Activated CD4-positive, alpha-beta T cell treated with anti-CD3 and anti-CD28 coated beads for 36 hours (primary cell): Measurements from ENCODE around the gene IP6K1. TPM values are rescaled to one million over a fixed set of nuclear protein-coding genes. Genes with fewer than 3 reads are reported as not detected.
"Not testable (repeated sequence)": the region's sequence is repeated elsewhere in the genome, so short reads cannot be mapped to it uniquely, and the experiment has no call there.

Experiments
- ATAC-seq: fragments of 200-7000 bp; cut with Tn5 transposase; one replicate; pipeline ENCODE4 v1.10.0; 2021; ENCODE audit warnings: mild to moderate bottlenecking, moderate library complexity
- CTCF ChIA-PET: fragments of 350-600 bp; sonication (Branson Sonifier 250); formaldehyde crosslinking; loops from one replicate; lab custom pipeline; 2021; ENCODE audit warnings: antibody characterized with exemption; lab: Charles Lee
- POLR2A ChIA-PET: fragments of 350-600 bp; sonication (Branson Sonifier 250); formaldehyde crosslinking; loops from one replicate; lab custom pipeline; 2021; ENCODE audit warnings: antibody characterized with exemption, inconsistent platforms; lab: Charles Lee
- DNase-seq: peaks from one replicate; pipeline ENCODE4 v3.0.0-alpha.2; 2020
- H3K27ac Mint-ChIP-seq: one replicate; pipeline ENCODE4 v1.8.0; 2021; ENCODE audit warnings: mixed read lengths
- H3K27me3 Mint-ChIP-seq: one replicate; pipeline ENCODE4 v1.8.0; 2021; ENCODE audit warnings: mixed read lengths
- H3K36me3 Mint-ChIP-seq: one replicate; pipeline ENCODE4 v1.8.0; 2021; ENCODE audit warnings: low read depth, mixed read lengths
- H3K4me1 Mint-ChIP-seq: one replicate; pipeline ENCODE4 v1.8.0; 2021; ENCODE audit warnings: mixed read lengths
- H3K4me3 Mint-ChIP-seq: one replicate; pipeline ENCODE4 v1.8.0; 2021; ENCODE audit warnings: mild to moderate bottlenecking, moderate library complexity, mixed read lengths
- H3K9me3 Mint-ChIP-seq: one replicate; pipeline ENCODE4 v1.8.0; 2021; ENCODE audit warnings: low read depth, mixed read lengths
- intact Hi-C, 2 experiments: fragments of 100-400 bp; cut with DNase I in 1 of 2; cut with micrococcal nuclease in 1 of 2; formaldehyde crosslinking; loops; one replicate each; pipeline versions ENCODE4 v1.14.2 to v1.15.1; 2022 to 2024; cut with DNase I, micrococcal nuclease
- total RNA-seq, 2 experiments: library from RNA; stranded (reverse); gene quantifications; one replicate each; pipeline ENCODE4 v1.2.3, GENCODE V29; 2021

Gene IP6K1
- total RNA-seq, 2 experiments from 2014 or later, result 29.1 to 31.0 TPM

DNA sequence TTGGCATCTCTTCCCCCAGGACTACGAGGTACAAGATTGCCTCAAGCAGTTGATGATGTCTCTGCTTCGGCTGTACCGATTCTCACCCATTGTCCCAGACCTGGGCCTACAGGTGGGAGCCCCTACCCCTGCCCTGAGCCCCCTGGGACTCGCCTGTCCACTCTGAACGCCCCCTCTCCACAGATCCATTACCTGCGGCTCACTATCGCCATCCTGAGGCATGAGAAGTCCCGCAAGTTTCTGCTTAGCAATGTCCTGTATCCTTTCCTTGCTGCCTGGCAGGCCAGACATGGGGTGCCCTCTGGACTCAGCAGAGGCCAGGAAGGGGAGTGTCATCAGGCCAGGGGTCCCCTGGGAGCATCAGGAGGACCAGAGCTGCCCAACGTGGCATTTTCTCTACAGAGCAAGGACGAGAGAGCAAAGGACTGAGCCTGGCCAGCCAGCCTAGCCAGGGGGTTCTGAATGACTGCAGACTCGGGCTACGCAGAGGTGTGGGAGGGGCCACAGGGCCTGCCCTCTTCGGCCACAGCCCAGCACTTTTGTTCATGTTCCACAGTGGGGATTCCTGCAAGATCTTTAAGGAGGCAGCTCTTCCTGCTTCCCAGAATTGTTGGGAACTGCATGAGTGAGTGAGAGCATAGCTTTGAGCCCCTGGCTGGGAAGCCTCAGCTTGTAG, 85.8 kb downstream of the IP6K1 start:
- Mint-ChIP-seq H3K27ac (no peak overlapping the region), H3K4me1 (no peaks in the 10 kb centered on the region), H3K27me3 (no peaks in the 10 kb centered on the region), H3K36me3 (peaks cover 8% of the 10 kb centered on the region), H3K9me3 (no peaks in the 10 kb centered on the region), H3K4me3 (no peak overlapping the region)
- CTCF ChIA-PET, result interaction anchor here (0.6 to 2.5 kb wide), 6 partner anchors 33 to 533 kb away, joined by 3 to 8 read pairs (median 3); no protein-coding TSS in a partner anchor
- no peak for ATAC-seq
- DNase-seq, result no peak
- POLR2A ChIA-PET, result interaction anchor here (1.1 kb wide), 1 partner anchor 23 kb away, joined by 4 read pairs; the partner anchor contains the start of gene GMPPB
- intact Hi-C loops, result loop anchor here in 1 of 2 experiments (5.0 kb wide), 1 partner anchor 207 kb away; no protein-coding TSS in a partner anchor

DNA sequence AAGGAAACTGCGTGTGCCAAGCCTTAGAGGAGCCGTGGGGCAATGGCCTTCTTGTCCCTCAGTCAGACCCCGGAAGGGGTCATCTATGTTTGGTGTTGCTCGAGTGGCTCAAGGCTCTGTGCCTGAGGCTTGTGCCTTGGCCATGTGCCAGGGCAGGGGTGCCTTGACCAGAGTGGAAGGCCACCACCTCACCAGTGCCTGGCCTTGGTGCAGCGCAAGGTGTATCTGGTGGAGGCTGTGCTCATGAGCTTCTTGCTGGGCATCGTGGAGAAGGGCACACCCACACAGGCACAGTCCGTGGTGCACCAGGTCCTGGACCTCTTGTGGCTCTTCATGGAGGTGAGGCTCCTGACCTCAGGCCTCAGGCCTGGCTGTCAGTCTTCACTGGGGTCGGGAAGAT, 86.3 kb downstream of the IP6K1 start:
- intact Hi-C loops, result loop anchor here in 1 of 2 experiments (5.0 kb wide), 1 partner anchor 207 kb away; no protein-coding TSS in a partner anchor
- no peaks in the 10 kb centered on the region for H3K9me3 Mint-ChIP-seq
- ChIA-PET CTCF (interaction anchor here (2.5 kb wide), 1 partner anchor 160 kb away, joined by 8 read pairs; no protein-coding TSS in a partner anchor), POLR2A (interaction anchor here (0.6 kb wide), 1 partner anchor 1173 kb away, joined by 7 read pairs; no protein-coding TSS in a partner anchor)
- no peak for DNase-seq
- H3K36me3 Mint-ChIP-seq, result peaks cover 8% of the 10 kb centered on the region
- H3K27ac Mint-ChIP-seq, result no peak overlapping the region
- no peaks in the 10 kb centered on the region for H3K4me1 Mint-ChIP-seq
- no peak for ATAC-seq
- H3K27me3 Mint-ChIP-seq, result no peaks in the 10 kb centered on the region
- H3K4me3 Mint-ChIP-seq, result no peak overlapping the region

DNA sequence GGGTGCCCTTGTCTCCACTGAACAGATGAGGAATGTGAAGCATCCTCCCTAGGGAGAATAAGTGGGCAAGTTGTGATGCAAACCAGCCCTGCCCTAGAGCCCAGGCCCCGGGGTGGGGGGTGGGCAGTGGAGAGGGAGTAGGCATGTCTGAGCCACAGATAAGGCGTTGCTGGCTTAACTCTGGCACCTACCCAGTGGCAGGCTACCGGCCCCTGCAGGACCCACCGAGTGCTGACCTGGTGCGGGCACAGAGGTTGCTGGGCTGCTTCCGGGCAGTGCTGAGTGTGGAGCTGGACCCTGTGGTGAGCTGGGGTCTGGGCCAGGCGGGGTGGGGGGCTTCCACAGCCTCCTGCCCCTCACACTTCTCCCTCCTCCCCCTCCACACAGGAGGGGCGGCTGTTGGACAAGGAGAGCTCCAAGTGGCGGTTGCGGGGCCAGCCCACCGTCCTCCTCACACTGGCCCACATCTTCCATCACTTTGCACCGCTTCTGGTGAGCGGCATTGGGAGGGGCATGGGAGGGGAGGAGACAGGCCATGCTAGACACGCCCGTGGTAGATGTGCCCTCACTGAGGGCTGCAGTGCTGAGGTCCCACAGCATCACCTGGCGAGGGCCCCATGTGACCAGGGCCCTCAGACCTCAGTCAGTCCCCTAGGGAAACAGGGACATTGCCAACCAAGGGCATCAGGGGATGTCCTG, 86.9 kb downstream of the IP6K1 start:
- Mint-ChIP-seq H3K9me3 (no peaks in the 10 kb centered on the region), H3K27me3 (no peaks in the 10 kb centered on the region), H3K36me3 (peaks cover 8% of the 10 kb centered on the region), H3K4me1 (no peaks in the 10 kb centered on the region), H3K27ac (no peak overlapping the region), H3K4me3 (no peak overlapping the region)
- no peak for ATAC-seq
- DNase-seq, result no peak
- intact Hi-C loops, result no loop called here
- POLR2A ChIA-PET, result interaction anchor here (0.6 kb wide), 1 partner anchor 1172 kb away, joined by 7 read pairs; no protein-coding TSS in a partner anchor
- CTCF ChIA-PET, result no interaction called here

DNA sequence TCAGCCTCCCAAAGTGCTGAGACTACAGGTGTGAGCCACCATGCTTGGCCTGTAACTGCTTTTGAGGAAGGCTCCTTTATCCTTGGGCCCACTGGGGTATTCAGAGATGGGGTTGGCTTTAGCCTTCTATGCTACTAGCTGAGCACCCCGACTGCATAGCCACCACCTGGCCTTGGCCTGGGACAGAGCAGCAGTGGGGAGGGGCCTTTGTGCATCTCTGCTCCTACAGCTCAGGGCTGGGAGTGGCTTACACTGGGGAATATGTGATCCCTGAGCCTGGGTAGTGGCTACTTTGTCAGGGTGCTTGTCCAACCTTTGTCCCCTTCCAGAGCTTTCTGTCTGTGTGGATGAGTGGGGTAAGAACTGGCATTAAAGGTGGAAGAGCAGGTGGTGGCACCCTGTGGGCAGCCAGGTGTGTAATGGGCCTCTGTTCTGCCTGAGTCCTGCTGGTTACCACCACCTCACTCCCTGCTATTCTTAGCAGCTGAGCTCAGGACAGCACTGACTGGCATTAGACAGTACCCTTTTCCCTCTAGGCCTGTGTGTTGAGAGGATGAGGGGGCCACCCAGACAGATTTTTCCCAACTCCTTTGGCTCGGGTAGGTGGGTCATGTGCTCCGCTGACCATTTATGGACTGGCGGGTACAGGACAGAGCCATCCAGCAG, 90.9 kb downstream of the IP6K1 start:
- intact Hi-C loops, H3K27ac Mint-ChIP-seq, DNase-seq, ATAC-seq, POLR2A ChIA-PET, H3K4me1 Mint-ChIP-seq, H3K9me3 Mint-ChIP-seq, H3K36me3 Mint-ChIP-seq, H3K4me3 Mint-ChIP-seq, H3K27me3 Mint-ChIP-seq: not testable (repeated sequence)
- CTCF ChIA-PET, result interaction anchor here (0.9 kb wide), 1 partner anchor 24 kb away, joined by 4 read pairs; no protein-coding TSS in a partner anchor

DNA sequence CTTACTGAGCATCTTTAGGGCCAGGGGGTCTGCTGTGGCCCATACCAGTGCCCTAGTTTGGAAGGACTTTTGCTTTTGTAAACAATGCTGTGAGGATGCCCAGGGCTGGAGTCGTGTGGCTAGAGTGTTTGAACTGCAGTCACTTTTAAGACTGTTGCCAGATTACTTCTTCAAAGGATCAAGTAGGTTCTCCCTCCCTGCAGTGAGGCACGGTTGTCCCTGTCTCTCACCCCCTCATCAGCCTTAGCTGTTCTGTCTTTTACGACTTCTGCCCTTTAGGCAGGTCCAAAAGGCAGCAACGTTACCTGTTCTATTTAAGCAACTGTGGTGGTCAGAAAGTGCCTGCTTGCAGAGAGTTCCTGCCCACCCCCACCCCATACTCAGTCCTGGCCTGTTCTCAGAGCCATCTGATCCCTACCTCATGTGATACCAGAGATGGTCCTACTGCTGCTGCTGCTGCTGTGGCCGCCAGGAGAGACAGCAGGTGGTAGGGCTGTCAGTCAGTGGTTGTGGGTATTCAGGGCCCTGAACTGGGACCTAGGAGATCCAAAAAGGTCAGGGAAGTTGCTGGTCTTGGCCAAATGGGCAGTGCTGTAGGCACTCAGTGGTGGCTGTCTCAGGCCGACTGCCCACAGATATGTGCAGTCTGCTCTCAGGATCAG, 91.8 kb downstream of the IP6K1 start:
- H3K9me3 Mint-ChIP-seq, H3K4me3 Mint-ChIP-seq, H3K36me3 Mint-ChIP-seq, ATAC-seq, H3K27ac Mint-ChIP-seq, H3K27me3 Mint-ChIP-seq, DNase-seq, intact Hi-C loops: not testable (repeated sequence)
- POLR2A ChIA-PET, result interaction anchor here (0.6 kb wide), 1 partner anchor 52 kb away, joined by 7 read pairs; no protein-coding TSS in a partner anchor
- H3K4me1 Mint-ChIP-seq, result peaks cover 17% of the 10 kb centered on the region
- CTCF ChIA-PET, result interaction anchor here (0.9 kb wide), 2 partner anchors 25 kb away, joined by 3 to 4 read pairs; no protein-coding TSS in a partner anchor

- H3K4me1 Mint-ChIP-seq, result peaks cover 28% of the 10 kb centered on the region
- H3K27ac Mint-ChIP-seq, ATAC-seq, H3K27me3 Mint-ChIP-seq, intact Hi-C loops, H3K36me3 Mint-ChIP-seq, H3K4me3 Mint-ChIP-seq, POLR2A ChIA-PET, H3K9me3 Mint-ChIP-seq, CTCF ChIA-PET, DNase-seq: not testable (repeated sequence)
Measured at GRCh38 chr3:49691481-49691880, 94.9 kb downstream of the IP6K1 start.

DNA sequence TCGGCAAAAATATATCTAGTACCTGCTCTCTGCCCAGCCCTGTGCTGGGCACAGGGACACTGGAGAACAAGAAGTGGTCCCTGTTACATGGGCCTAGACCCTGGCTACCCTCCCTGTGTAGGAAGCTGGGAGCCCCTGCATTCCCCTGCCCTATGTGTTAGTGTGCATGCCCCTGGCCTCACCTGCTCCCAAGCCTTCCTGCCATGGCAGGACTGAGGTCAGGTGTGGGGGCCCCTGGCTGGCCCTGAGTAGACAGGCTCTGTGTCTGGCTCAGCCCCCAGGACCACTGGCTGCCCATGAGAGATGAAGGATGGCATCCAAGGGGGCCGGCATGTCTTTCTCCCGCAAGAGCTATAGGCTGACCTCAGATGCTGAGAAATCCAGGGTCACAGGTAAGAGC, 95.5 kb downstream of the IP6K1 start:
- not testable (repeated sequence) for ATAC-seq

GRCh38 chr3:49689908-49690624, 96.3 kb downstream of the IP6K1 start:
- CTCF ChIA-PET, result interaction anchor here (0.6 kb wide), 1 partner anchor 189 kb away, joined by 4 read pairs; no protein-coding TSS in a partner anchor
- ATAC-seq, POLR2A ChIA-PET, DNase-seq, H3K9me3 Mint-ChIP-seq, H3K36me3 Mint-ChIP-seq, H3K27me3 Mint-ChIP-seq: not testable (repeated sequence)
- Mint-ChIP-seq H3K4me3 (peak overlapping the region; percentile 90), H3K4me1 (peaks cover 30% of the 10 kb centered on the region), H3K27ac (peak overlapping the region; percentile 90)
- intact Hi-C loops, result loop anchor here (1.0 to 5.0 kb wide), 8 partner anchors 15 to 667 kb away; partner anchors contain the start of genes APEH (in 2 of the 2), AMIGO3 (in 1 of the 2), BSN (in 1 of the 2) and DAG1 (in 1 of the 2)

More for the DNA sequence above, 95.5 kb downstream of the IP6K1 start:
- H3K27ac Mint-ChIP-seq, H3K9me3 Mint-ChIP-seq, intact Hi-C loops, H3K27me3 Mint-ChIP-seq, POLR2A ChIA-PET, H3K36me3 Mint-ChIP-seq, DNase-seq: not testable (repeated sequence)
- CTCF ChIA-PET, result interaction anchor here (0.6 kb wide), 1 partner anchor 188 kb away, joined by 4 read pairs; no protein-coding TSS in a partner anchor
- Mint-ChIP-seq H3K4me3 (peak overlapping the region; percentile 90), H3K4me1 (peaks cover 30% of the 10 kb centered on the region)

- intact Hi-C loops, result loop anchor here (1.0 to 5.0 kb wide), 8 partner anchors 14 to 668 kb away; partner anchors contain the start of genes APEH (in 2 of the 2), AMIGO3 (in 1 of the 2), BSN (in 1 of the 2) and DAG1 (in 1 of the 2)
- Mint-ChIP-seq H3K27me3 (no peaks in the 10 kb centered on the region), H3K4me3 (peak within 1 kb of the TSS; percentile 90), H3K27ac (peak within 1 kb of the TSS; percentile 90), H3K9me3 (no peaks in the 10 kb centered on the region), H3K4me1 (peaks cover 30% of the 10 kb centered on the region), H3K36me3 (peaks cover 6% of the 10 kb centered on the region)
- ChIA-PET CTCF (no interaction called here), POLR2A (interaction anchor here (0.6 kb wide), 1 partner anchor 923 kb away, joined by 3 read pairs; no protein-coding TSS in a partner anchor)
- DNase-seq (peak; percentile 95), ATAC-seq (peak; percentile 74)
Measured at GRCh38 chr3:49689046-49689907, 97.1 kb downstream of the IP6K1 start, which contains the start of the genes MST1 and RNF123. MST1 (minus strand) TSS chr3:49689474; CDS start chr3:49688691, 783 bp downstream. RNF123 (plus strand) TSS chr3:49689557; CDS start chr3:49691166, 1,609 bp downstream.
